ENCODE data around the gene FNIP1. TPM values are rescaled to one million over a fixed set of nuclear protein-coding genes. Genes with fewer than 3 reads are reported as not detected.

The FNIP1 gene
- total and polyA plus RNA-seq, 2 experiments from 2014 or later, result 20.7 to 73.4 TPM

- no peaks in the 10 kb centered on the region for H3K36me3 ChIP-seq (replicated peaks; ENCODE audit: insufficient read depth, low read depth)
- H3K9me2 ChIP-seq (replicated peaks; ENCODE audit: insufficient read depth), result no peaks in the 10 kb centered on the region
- H3K9me3 ChIP-seq (ENCODE audit: low read depth), result no peaks in the 10 kb centered on the region
- H3K27ac ChIP-seq, result no peak overlapping the region
- no peak for DNase-seq (ENCODE audit: low spot score)
- peaks cover 92% of the 10 kb centered on the region for H4K20me1 ChIP-seq (ENCODE audit: insufficient read depth, poor library complexity, severe bottlenecking)
- 86% methylated on average over 1 of the region's 1 CpG for WGBS (ENCODE audit: low lambda C conversion rate, missing lambda C conversion rate)
- H3K4me3 ChIP-seq, result no peak overlapping the region
- H3K79me2 ChIP-seq, result peaks cover 93% of the 10 kb centered on the region
- H3K4me2 ChIP-seq, result no peak overlapping the region
- no peak overlapping the region for H2AFZ ChIP-seq
- TF ChIP-seq EZH2 (IDR thresholded peaks at IDR 0.05; ENCODE audit: borderline replicate concordance) (no peak), CTCF (IDR thresholded peaks at IDR 0.05; ENCODE audit: poor library complexity) (no peak), EZH2phosphoT487 (IDR thresholded peaks at IDR 0.05; ENCODE audit: low read depth, severe bottlenecking, unreplicated experiment) (no peak)
- no peaks in the 10 kb centered on the region for H3K27me3 ChIP-seq
- H3K4me1 ChIP-seq (ENCODE audit: insufficient read depth), result no peaks in the 10 kb centered on the region
Observed at GRCh38 chr5:131776450-131776849, 20.4 kb downstream of the FNIP1 start.

GRCh38 chr5:131774652-131775367, 22.0 kb downstream of the FNIP1 start:
- 90% methylated on average over 4 of the region's 4 CpGs for WGBS (ENCODE audit: low lambda C conversion rate, missing lambda C conversion rate)
- Histone ChIP-seq H3K27ac (no peak overlapping the region), H4K20me1 (ENCODE audit: insufficient read depth, poor library complexity, severe bottlenecking) (peaks cover 93% of the 10 kb centered on the region)

GRCh38 chr5:131773805-131774204, 23.0 kb downstream of the FNIP1 start:
- no peaks in the 10 kb centered on the region for H3K9me3 ChIP-seq (ENCODE audit: low read depth)
- no peak for TF ChIP-seq CTCF (IDR thresholded peaks at IDR 0.05; ENCODE audit: poor library complexity)
- no peak for TF ChIP-seq EZH2phosphoT487 (IDR thresholded peaks at IDR 0.05; ENCODE audit: low read depth, severe bottlenecking, unreplicated experiment)
- no peak for TF ChIP-seq EZH2 (IDR thresholded peaks at IDR 0.05; ENCODE audit: borderline replicate concordance)
- no peak for DNase-seq (ENCODE audit: low spot score)
- no peaks in the 10 kb centered on the region for H3K36me3 ChIP-seq (replicated peaks; ENCODE audit: insufficient read depth, low read depth)
- H3K4me1 ChIP-seq (ENCODE audit: insufficient read depth), result no peaks in the 10 kb centered on the region
- WGBS (ENCODE audit: low lambda C conversion rate, missing lambda C conversion rate), result 100% methylated on average over 2 of the region's 2 CpGs
- no peaks in the 10 kb centered on the region for H3K27me3 ChIP-seq
- no peak overlapping the region for H3K4me2 ChIP-seq
- H3K4me3 ChIP-seq, result no peak overlapping the region
- H3K27ac ChIP-seq, result no peak overlapping the region
- H3K79me2 ChIP-seq, result peaks cover 94% of the 10 kb centered on the region
- peaks cover 94% of the 10 kb centered on the region for H4K20me1 ChIP-seq (ENCODE audit: insufficient read depth, poor library complexity, severe bottlenecking)
- H2AFZ ChIP-seq, result no peak overlapping the region
- no peaks in the 10 kb centered on the region for H3K9me2 ChIP-seq (replicated peaks; ENCODE audit: insufficient read depth)

More at GRCh38 chr5:131774652-131775367, 22.0 kb downstream of the FNIP1 start:
- H3K4me3 ChIP-seq, result no peak overlapping the region
- no peaks in the 10 kb centered on the region for H3K27me3 ChIP-seq
- H3K9me3 ChIP-seq (ENCODE audit: low read depth), result no peaks in the 10 kb centered on the region
- TF ChIP-seq CTCF (IDR thresholded peaks at IDR 0.05; ENCODE audit: poor library complexity), result no peak
- TF ChIP-seq EZH2phosphoT487 (IDR thresholded peaks at IDR 0.05; ENCODE audit: low read depth, severe bottlenecking, unreplicated experiment), result no peak
- no peak for TF ChIP-seq EZH2 (IDR thresholded peaks at IDR 0.05; ENCODE audit: borderline replicate concordance)
- peaks cover 93% of the 10 kb centered on the region for H3K79me2 ChIP-seq
- H2AFZ ChIP-seq, result no peak overlapping the region
- no peak overlapping the region for H3K4me2 ChIP-seq
- H3K9me2 ChIP-seq (replicated peaks; ENCODE audit: insufficient read depth), result no peaks in the 10 kb centered on the region
- no peak for DNase-seq (ENCODE audit: low spot score)
- no peaks in the 10 kb centered on the region for H3K36me3 ChIP-seq (replicated peaks; ENCODE audit: insufficient read depth, low read depth)
- no peaks in the 10 kb centered on the region for H3K4me1 ChIP-seq (ENCODE audit: insufficient read depth)

All from hepatocyte (in vitro differentiated cells).